HG03521 (cell line): ENCODE data around the gene ZNF429.
"Not testable (repeated sequence)": the region's sequence is repeated elsewhere in the genome, so short reads cannot be mapped to it uniquely, and the experiment has no call there.

Experiments
- ATAC-seq: cut with Tn5 transposase; IDR thresholded peaks from one replicate; pipeline ENCODE4 v1.9.1; 2021; ENCODE audit warnings: mild to moderate bottlenecking, moderate library complexity; ENCODE audit not compliant: unreplicated experiment

ZNF429 gene

DNA sequence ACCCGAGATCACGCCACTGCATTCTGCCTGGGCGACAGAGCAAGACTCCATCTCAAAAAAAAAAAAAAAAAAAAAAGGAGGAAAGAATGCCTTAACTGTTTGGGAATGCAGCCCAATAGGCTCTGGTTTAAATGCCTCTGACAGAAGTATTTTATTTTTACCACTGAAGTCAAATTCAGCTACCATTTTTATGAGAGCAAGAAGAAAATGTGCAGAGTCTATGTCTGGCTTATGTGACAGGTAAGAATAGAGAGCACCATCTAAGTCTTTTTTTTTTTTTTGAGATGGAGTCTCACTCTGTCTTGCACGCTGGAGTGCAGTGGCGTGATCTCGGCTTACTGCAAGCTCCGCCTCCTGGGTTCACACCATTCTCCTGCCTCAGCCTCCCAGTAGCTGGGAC is 7.2 kb downstream of the ZNF429 start:
- ATAC-seq = not testable (repeated sequence)

DNA sequence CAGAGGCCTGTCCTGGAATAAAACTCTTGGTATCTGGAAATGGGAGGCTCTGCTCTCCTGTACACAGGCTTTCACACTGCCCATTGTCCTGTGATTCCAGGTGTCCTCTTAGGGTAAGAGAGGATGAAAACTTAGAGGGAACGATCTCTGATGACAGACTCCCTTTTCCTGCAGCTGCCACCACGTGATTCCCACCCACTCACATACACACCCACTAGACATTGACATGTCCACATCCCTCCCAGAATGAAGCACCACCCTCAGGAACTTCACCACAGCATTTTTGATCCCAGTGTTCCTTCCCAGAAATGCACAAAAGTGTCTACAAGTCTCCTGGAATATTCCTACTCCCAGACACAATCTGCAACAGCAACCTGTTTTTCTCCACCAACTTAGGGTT is 8.2 kb downstream of the ZNF429 start:
- no peak for ATAC-seq

DNA sequence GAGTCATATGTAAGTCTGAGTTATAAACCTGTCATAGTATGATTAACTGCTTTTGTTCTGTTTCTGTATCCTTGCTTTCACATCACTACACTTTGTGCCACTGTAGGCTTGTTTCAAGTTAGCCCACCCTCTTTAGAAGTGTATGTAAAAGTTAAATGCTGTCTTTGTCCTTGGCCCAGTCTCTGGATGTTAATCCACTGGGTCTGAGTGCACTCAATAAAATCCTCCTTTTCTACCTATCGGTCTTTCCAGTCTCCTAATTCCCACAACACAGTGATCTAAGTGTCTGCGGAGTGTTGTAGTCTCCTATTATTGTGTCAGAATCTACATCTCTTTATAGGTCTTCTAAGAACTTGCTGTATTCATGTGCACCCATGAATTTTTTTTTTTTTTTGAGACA is 14.1 kb downstream of the ZNF429 start:
- no peak for ATAC-seq

GRCh38 chr19:21532904-21533303 is 27.5 kb downstream of the ZNF429 start:
- no peak for ATAC-seq

GRCh38 chr19:21536741-21537290 is 31.4 kb downstream of the ZNF429 start:
- not testable (repeated sequence) for ATAC-seq

GRCh38 chr19:21559444-21559843 is 54.0 kb downstream of the ZNF429 start:
- ATAC-seq = no peak

GRCh38 chr19:21564406-21564805 is 59.0 kb downstream of the ZNF429 start:
- ATAC-seq = no peak

GRCh38 chr19:21566073-21566472 is 60.7 kb downstream of the ZNF429 start:
- no peak for ATAC-seq

- not testable (repeated sequence) for ATAC-seq
Measured at GRCh38 chr19:21567806-21568205, 62.4 kb downstream of the ZNF429 start.

GRCh38 chr19:21568816-21569493 is 63.6 kb downstream of the ZNF429 start:
- ATAC-seq = no peak

GRCh38 chr19:21569494-21569865 is 64.1 kb downstream of the ZNF429 start:
- no peak for ATAC-seq

DNA sequence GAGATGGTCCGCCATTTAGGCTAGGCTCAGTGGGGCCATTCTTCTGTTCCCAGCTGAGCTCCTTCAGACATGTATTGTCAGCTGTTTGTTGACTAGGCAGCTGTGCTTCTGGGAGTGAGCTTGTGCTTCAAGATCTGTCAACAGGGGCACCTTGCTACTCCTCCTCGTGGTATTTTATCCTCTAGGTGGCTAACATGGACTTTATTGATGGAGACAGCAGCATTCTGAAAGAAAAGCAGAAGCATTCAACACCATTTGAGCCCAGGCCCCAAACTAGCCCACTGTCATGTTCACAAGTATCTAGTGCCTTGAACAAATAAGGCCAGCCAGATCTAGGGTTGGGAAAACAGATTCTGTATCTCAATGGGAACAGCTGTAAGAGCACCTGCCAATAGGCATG is 65.9 kb downstream of the ZNF429 start:
- ATAC-seq = no peak

- ATAC-seq = no peak
Measured at GRCh38 chr19:21574607-21575006, 69.2 kb downstream of the ZNF429 start.

- no peak for ATAC-seq
Measured at GRCh38 chr19:21576481-21576880, 71.1 kb downstream of the ZNF429 start.

- no peak for ATAC-seq
Measured at GRCh38 chr19:21580101-21580500, 74.7 kb downstream of the ZNF429 start.

- ATAC-seq = no peak
Measured at GRCh38 chr19:21580818-21581217, 75.4 kb downstream of the ZNF429 start.

DNA sequence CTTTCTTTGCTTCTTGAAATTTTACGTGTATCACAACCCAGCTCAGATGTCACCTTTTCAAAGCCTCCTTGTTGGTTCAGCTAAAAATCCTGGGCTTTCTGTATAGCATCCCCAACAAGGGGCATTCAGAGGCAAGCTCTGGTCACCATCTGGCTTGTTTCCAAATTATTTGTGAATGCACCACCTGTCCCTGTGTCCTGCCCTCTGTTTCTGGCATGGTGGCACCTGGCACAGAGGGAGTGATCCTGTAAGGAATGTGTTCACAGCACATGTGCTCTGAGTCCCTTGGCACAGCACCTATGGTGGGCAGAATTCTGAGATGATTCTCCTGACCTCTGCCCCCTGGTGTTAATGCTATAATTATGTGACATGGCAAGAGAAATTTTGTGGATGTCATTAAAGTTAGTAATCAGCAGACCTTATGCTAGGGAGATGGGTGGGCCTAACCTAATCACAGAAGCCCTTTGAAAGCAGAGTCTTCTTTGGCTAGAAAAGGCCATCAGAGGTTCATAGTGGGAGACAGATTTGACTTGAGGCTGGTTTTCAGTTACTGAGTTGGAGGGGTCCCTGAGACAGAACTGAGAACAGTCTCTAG is 76.3 kb downstream of the ZNF429 start:
- ATAC-seq = no peak

DNA sequence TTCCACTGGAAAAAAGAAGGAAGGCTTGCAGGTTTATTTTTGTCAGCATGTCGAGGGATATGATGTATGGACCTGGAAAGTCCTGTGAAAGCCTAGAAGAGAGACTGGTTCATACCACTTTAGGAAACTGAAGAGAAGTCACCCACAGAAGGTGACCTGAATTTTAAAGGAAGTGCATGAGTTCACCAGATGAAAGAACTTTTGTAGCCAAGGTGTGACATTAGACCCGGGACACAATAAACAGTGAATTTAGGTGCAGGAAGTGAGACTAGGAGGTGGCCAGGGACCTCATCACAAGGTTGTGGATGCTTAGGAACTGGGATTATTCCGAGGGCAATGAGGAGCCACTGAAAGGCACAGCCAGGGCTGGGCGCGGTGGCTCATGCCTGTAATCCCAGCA is 79.1 kb downstream of the ZNF429 start:
- ATAC-seq = no peak

DNA sequence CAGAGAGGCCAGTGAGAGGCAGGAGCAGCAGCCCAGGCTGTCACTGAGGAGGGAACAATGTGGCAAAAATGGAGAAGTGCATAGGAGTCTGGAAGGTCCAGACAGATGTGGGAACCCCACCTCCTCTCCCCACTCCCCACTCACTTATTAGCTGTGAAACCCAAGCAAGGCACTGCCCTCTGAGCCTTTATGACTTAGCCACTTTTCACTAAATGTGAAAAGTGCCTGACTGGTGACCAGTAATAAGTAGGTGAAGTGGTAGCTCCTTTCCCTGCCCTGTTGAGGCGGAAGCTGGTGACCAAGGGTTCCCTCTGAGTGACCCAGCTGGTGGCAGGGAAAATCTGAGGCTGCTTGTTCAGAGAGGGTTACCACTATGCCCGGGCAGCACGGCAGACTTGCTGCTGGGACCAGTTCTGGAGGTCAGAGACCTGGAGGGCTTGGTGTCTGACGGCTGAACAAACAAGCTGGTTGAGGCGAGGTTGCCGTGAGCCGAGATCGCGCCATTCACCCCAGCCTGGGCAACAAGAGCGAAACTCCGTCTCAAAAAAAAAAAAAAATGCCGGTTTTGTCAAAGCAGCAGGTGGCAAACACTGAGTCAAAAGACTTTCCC is 80.0 kb downstream of the ZNF429 start:
- no peak for ATAC-seq

DNA sequence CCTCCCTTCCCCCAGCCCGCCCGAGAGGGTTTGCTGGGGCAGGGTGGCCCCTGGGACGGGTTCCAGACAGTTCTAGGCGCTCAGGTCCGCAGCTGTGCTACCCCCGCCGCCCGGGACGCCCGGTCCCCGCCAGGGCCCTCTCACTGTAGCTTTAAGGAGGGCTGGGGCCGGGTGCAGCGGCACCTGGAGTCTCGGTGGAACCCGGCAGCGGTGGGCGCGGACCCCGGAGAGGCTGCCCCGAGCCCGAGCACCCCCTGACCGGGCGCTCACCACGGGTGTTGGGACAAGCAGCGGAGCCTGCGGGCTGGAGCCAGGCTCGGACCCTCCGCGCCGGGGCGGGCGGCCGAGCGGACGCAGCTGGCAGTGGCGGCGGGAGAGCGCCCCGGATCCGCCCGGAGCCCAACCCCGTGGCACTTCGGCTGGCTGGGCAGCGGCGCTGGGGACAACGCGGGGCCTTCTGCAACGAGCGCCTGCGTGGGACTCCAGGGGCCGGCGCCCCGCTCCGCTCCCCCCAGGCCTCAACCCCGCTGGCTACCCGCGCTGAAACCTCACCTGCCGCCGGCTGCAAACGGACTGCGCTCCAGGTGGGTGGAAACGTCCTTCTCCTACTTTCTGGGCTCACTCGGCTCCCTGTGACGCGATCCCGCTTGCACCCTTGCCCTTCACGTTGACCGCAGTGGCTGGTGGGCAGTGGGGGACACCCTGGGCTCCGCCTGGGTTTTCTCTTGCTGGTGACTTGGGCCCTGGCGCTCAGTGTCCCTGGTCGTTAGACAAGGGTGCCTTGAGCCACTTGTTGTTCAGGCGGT is 81.1 kb downstream of the ZNF429 start:
- no peak for ATAC-seq

DNA sequence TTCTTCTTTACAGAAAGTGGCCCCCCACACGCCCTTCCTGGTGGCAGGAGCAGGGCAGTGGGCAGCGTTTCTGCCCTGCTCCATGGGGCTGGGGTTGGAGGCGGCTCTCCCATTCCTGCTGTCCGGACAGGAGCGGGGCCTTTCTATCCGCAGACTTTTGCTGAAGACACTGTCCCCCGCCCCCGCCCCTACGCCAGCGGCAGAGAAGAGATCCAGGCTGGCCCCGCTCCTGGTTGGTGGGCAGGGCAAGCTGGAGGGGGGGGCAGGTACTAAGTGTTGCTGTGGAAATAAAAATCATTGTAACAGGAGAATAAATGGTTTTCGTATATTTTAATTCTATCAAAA is 81.7 kb downstream of the ZNF429 start:
- ATAC-seq = no peak
